Measurements from ENCODE around the gene TNFSF8.

The TNFSF8 gene

DNA sequence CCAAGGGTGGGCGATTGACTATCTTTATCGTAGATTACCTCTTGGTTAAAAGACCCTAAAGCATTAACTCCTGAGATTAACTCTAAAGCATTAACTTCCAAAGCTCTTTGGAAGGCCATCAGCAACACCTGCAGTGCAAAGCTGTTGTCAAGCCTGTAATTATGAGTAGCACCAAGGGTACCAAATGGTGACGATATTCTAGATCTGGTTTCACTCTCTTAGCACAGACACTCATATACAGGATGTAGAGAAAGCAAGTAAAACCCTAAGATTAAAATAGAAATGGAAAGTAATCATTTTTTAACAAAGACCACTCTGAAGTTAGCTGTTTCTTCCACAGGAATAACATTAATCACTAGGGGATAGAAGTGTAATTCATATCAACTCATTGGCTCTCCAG, 29.9 kb upstream of the TNFSF8 start:
- TF ChIP-seq CTCF (conservative IDR thresholded peaks at IDR 0.05), result no peak
- no peak overlapping the region for H3K27ac ChIP-seq

- no peak overlapping the region for H3K27ac ChIP-seq
- no peak for TF ChIP-seq CTCF (conservative IDR thresholded peaks at IDR 0.05)
Measured at GRCh38 chr9:114958844-114959235, 28.4 kb upstream of the TNFSF8 start.

GRCh38 chr9:114958021-114958843, 27.8 kb upstream of the TNFSF8 start:
- H3K27ac ChIP-seq, result no peak overlapping the region
- no peak for TF ChIP-seq CTCF (conservative IDR thresholded peaks at IDR 0.05)

GRCh38 chr9:114957558-114957957, 27.2 kb upstream of the TNFSF8 start:
- TF ChIP-seq CTCF (conservative IDR thresholded peaks at IDR 0.05), result no peak

GRCh38 chr9:114954956-114955582, 24.7 kb upstream of the TNFSF8 start:
- no peak overlapping the region for H3K27ac ChIP-seq
- TF ChIP-seq CTCF (conservative IDR thresholded peaks at IDR 0.05), result no peak

More at GRCh38 chr9:114957558-114957957, 27.2 kb upstream of the TNFSF8 start:
- no peak overlapping the region for H3K27ac ChIP-seq

GRCh38 chr9:114953959-114954358, 23.6 kb upstream of the TNFSF8 start:
- TF ChIP-seq CTCF (conservative IDR thresholded peaks at IDR 0.05), result no peak
- H3K27ac ChIP-seq, result no peak overlapping the region

DNA sequence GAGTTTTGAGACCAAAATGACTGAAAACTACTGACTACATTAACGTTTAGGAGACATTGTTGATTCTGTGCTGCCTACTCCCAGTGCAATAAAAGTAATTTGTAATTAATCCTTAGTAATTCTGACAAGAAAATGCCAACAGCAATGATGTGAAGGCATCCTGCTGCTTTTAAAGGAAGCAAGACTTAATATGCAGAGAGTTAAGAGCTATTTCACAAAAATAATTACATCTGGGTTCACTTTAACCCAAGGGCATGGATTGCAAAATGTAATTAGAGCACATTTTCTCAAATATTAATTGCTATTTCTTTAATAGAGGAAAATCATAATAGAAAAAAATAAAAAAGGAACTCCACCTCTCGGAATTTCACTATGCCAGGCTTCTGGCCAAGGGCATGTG, 22.7 kb upstream of the TNFSF8 start:
- H3K27ac ChIP-seq, result no peak overlapping the region
- no peak for TF ChIP-seq CTCF (conservative IDR thresholded peaks at IDR 0.05)
